Melanocyte of skin (primary cell): ENCODE measurements around the gene THAP6. TPM values are rescaled to one million over a fixed set of nuclear protein-coding genes. Genes with fewer than 3 reads are reported as not detected.

Experiments
- total RNA-seq, 2 donors: library from RNA; depleted of rRNA; stranded (reverse); fragments of >200 nt; gene quantifications; 2 replicates each; pipeline ENCODE4 v1.2.3, GENCODE V29; 2012

The THAP6 gene
- total RNA-seq, result 10 to 100 TPM; 16.0 to 18.2 TPM

DNA sequence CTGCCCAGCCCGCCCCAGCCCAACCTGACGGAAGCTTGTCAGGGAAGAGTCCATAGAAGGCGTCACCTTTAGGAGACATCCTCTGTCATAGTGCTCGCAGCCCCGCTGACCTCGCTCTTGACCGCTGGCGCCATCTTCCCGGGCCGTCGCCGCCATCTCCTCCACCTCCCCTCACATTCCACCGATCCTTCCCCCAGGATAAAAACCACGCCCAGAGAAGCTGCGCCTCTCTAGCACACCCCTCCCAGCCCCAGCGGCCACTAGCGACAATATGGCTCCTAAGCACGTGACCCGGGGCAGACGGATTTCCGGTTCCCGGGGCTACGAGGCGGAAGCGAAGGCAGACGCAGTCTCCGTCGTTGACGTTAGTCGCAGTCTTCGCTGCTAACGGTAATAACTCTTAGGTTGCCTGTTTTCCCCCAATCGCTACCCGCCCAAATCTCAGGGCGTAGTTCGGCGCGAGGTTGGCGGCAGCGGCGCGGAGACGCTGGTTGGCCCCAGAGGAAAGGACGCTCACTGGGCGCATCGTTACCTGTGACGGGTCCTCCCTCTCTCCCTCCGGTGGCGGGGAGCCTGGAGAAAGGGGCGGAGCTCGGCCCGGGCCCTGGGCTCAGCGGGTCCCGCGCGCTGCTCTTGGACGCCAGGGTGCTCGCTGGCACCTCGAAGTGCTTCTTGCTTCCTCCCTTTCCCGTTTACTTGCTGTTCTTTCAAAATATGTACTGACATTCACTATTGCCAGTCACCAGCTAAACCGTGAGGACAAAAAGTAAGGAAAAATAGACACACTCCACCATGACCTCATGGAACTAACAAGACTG is at the start of gene THAP6, which contains the start of gene RCHY1:
Gene THAP6, plus strand, starts transcription at position 343 of the 818 bp plus-strand sequence. CDS start 980 bp downstream, outside the sequence.
Gene RCHY1, minus strand, starts transcription at position 273 of the 818 bp plus-strand sequence. Its CDS starts 117 bp downstream, at position 156.

GRCh38 chr4:75555294-75556164 is 41.3 kb downstream of the THAP6 start, which contains the start of gene ODAPH:
Gene ODAPH, plus strand, starts transcription at chr4:75556066. Its CDS starts 17 bp downstream, at chr4:75556083.

Other genes with a start within 250 kb of the THAP6 start
- 10 to 100 TPM; 20.3 to 48.0 TPM for gene RCHY1, start 70 bp upstream of the THAP6 start, total RNA-seq
- not detected for gene ODAPH, start 41.6 kb downstream of the THAP6 start, total RNA-seq
- 1 to 10 TPM; 4.3 to 6.2 TPM for gene CDKL2, start 116.1 kb downstream of the THAP6 start, total RNA-seq
- gene G3BP2, start 158.9 kb downstream of the THAP6 start, total RNA-seq, result 100 to 1,000 TPM; 122 to 179 TPM
- gene USO1, start 210.1 kb downstream of the THAP6 start, total RNA-seq, result 10 to 100 TPM; 43.4 to 51.3 TPM